Type B pancreatic cell (in vitro differentiated cells): Measurements from ENCODE around the gene PAX9. TPM values are rescaled to one million over a fixed set of nuclear protein-coding genes. Genes with fewer than 3 reads are reported as not detected.
A peak's percentile ranks its signal among the peaks of the same experiment; 100 is the strongest.

Experiments
- DNase-seq: peaks from one replicate; pipeline ENCODE4 v3.0.0; 2021; ENCODE audit warnings: mixed read lengths; ENCODE audit not compliant: unreplicated experiment; ENCODE audit errors: extremely low spot score
- H3K27ac Mint-ChIP-seq: 2 replicates; pipeline ENCODE4 v1.8.0; 2021; ENCODE audit warnings: mild to moderate bottlenecking, mixed read lengths
- H3K27me3 Mint-ChIP-seq: 2 replicates; pipeline ENCODE4 v1.8.0; 2021; ENCODE audit warnings: mixed read lengths
- H3K36me3 Mint-ChIP-seq: 2 replicates; pipeline ENCODE4 v1.8.0; 2021; ENCODE audit warnings: mixed read lengths
- H3K4me1 Mint-ChIP-seq: one replicate; pipeline ENCODE4 v1.8.0; 2021; ENCODE audit warnings: mixed read lengths; ENCODE audit not compliant: unreplicated experiment
- H3K4me3 Mint-ChIP-seq: 2 replicates; pipeline ENCODE4 v1.8.0; 2021; ENCODE audit warnings: mild to moderate bottlenecking, mixed read lengths
- H3K9me3 Mint-ChIP-seq: 2 replicates; pipeline ENCODE4 v1.8.0; 2021; ENCODE audit warnings: mixed read lengths
- long read RNA-seq: library from polyadenylated mRNA; unstranded; transcript quantifications from one replicate; pipeline ENCODE4 v2.0.0, GENCODE V29; 2020
- total RNA-seq: library from RNA; stranded (reverse); gene quantifications from 2 replicates; pipeline ENCODE4 v1.2.1, GENCODE V29; 2021; ENCODE audit warnings: low replicate concordance
- TF ChIP-seq, protein P1 (sequence below): fragments of 200-600 bp; sonication (generic); conservative IDR thresholded peaks from 2 replicates; pipeline ENCODE4 v1.5.0; 2021; ENCODE audit warnings: antibody characterized with exemption, mild to moderate bottlenecking

PAX9 gene
- total RNA-seq = 5.6 and 6.3 TPM in 2 replicates
- long read RNA-seq = 0 reads

DNA sequence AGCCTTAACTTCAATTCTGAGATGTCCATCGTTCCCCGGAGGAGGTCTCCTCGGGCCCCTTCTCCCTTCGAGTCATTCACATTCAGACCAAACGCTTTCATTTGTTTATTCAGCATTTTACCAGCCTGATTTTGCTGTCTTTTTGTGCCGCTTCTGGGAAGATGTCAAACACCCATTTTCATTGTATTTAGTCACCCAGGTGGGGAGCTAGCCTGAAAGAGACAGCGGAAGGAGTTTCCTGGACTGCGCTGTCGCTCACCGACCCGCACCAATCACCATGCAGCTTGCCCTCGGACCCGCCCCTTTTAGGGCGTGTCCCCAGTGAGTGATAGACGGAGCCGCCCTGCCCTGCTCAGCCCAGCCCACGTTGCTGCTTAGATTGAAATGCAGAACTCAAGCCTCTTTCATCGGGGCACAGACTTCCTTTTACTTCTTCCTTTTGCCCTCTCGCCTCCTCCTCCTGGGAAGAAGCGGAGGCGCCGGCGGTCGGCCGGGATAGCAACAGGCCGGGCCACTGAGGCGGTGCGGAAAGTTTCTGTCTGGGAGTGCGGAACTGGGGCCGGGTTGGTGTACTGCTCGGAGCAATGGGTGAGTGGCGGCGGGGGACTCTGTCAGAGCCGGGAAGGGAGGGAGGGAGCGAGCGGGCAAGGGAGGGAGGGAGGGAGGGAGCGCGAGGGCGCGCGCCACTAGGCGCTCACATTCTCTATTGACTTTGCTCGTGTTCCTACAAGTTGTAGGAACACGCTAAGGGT lies at the start of gene PAX9:
Gene PAX9 (plus strand): TSS at position 355 of the 752 bp plus-strand sequence. CDS start 230 bp downstream, at position 585.
- Mint-ChIP-seq H3K4me3 (peak within 1 kb of the TSS; percentile 91), H3K27ac (peak within 1 kb of the TSS; percentile 58), H3K4me1 (peaks cover 31% of the 10 kb centered on the region), H3K36me3 (peaks cover 4% of the 10 kb centered on the region), H3K27me3 (peaks cover 99% of the 10 kb centered on the region), H3K9me3 (no peaks in the 10 kb centered on the region)
- TF ChIP-seq, protein P1, sequence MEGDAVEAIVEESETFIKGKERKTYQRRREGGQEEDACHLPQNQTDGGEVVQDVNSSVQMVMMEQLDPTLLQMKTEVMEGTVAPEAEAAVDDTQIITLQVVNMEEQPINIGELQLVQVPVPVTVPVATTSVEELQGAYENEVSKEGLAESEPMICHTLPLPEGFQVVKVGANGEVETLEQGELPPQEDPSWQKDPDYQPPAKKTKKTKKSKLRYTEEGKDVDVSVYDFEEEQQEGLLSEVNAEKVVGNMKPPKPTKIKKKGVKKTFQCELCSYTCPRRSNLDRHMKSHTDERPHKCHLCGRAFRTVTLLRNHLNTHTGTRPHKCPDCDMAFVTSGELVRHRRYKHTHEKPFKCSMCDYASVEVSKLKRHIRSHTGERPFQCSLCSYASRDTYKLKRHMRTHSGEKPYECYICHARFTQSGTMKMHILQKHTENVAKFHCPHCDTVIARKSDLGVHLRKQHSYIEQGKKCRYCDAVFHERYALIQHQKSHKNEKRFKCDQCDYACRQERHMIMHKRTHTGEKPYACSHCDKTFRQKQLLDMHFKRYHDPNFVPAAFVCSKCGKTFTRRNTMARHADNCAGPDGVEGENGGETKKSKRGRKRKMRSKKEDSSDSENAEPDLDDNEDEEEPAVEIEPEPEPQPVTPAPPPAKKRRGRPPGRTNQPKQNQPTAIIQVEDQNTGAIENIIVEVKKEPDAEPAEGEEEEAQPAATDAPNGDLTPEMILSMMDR = no peak
- DNase-seq = peak; percentile 87

DNA sequence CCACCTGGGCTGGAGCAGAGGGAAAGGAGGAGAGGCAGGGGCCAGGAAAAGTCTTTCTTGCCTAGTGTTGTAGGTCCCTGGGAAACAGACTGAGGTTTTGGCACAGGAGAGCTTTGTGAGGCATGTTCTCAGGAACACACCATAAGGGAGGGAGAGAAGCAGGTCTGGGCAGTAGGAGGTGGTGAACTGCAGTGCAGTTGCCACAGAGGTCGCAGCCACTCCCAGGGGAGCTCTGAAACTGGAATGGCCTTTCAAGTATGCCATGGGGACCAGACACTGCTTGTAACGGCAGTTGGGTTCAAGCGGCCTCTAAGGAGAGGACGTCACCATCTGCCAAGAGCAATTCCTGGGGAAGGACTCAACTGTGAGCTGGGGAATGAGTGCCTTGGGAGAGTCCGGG lies 43.8 kb upstream of the PAX9 start:
- H3K4me1 Mint-ChIP-seq = no peaks in the 10 kb centered on the region
- no peak overlapping the region for H3K4me3 Mint-ChIP-seq
- peaks cover 18% of the 10 kb centered on the region for H3K27me3 Mint-ChIP-seq
- no peak for DNase-seq
- H3K9me3 Mint-ChIP-seq = peaks cover 4% of the 10 kb centered on the region
- no peaks in the 10 kb centered on the region for H3K36me3 Mint-ChIP-seq
- no peak overlapping the region for H3K27ac Mint-ChIP-seq
- TF ChIP-seq, protein P1 = no peak

DNA sequence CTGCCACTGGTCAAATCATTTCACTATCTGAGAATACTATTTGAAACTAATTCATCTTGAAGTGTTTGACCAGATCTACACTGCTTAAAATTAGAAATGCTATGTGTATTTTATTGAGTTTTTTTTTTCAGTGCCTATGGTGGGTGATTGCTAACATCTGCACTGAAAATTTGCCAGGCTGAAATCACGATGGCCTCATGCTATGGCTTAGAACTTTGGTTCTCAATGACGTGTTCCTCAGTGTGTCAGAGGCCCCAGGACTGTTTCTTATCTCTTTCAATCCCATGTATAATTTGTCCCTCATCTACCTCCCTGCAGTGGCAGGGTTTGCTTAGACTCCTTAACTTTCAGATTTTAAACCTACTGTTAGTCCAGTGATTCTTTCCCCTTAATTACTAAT lies 43.0 kb upstream of the PAX9 start:
- peaks cover 4% of the 10 kb centered on the region for H3K9me3 Mint-ChIP-seq

DNA sequence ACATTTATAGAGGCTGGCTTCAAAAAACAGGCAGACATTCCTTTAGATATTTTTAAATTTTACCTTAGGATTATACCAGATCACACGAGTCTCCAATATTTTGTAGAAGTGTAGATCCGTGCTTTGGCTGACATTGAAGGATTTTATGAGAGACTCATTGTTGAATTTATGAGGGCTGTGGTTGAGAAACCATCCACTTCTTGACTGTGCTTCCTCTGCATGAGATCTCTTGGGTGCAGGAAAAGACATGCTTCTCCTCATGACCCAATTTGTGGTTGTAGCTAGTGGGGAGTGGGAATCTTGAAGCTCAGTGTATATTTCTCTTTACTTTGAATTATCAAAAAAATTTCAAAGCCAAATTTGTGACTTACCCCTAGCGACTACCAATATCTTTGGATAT lies 42.5 kb upstream of the PAX9 start:
- no peak overlapping the region for H3K27ac Mint-ChIP-seq
- no peak overlapping the region for H3K4me3 Mint-ChIP-seq
- H3K36me3 Mint-ChIP-seq = no peaks in the 10 kb centered on the region
- peaks cover 4% of the 10 kb centered on the region for H3K9me3 Mint-ChIP-seq
- DNase-seq = no peak
- TF ChIP-seq, protein P1 = no peak
- H3K27me3 Mint-ChIP-seq = peaks cover 25% of the 10 kb centered on the region
- H3K4me1 Mint-ChIP-seq = no peaks in the 10 kb centered on the region

More for the DNA sequence above, 43.0 kb upstream of the PAX9 start:
- H3K27me3 Mint-ChIP-seq = peaks cover 21% of the 10 kb centered on the region
- no peak overlapping the region for H3K4me3 Mint-ChIP-seq
- no peaks in the 10 kb centered on the region for H3K36me3 Mint-ChIP-seq
- H3K4me1 Mint-ChIP-seq = no peaks in the 10 kb centered on the region
- DNase-seq = no peak
- TF ChIP-seq, protein P1 = no peak
- no peak overlapping the region for H3K27ac Mint-ChIP-seq

DNA sequence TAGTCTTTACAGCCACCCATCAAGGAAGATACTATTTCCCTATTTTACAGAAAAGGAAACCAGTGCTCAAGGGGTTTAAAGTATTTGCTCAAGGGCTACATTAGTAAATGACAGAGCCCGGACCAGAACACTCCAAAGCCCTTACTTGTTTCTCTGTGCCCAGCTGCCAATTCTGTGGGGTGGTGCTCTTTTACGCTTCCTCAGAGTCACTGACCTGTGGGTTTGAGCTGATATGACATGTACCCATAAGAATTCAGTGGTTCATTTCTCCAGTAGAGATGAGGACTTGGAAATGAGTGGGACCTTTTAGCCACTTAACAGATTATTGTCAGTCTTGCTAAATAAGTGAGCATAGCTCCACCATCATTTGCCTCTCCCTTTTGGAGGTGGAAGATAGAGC lies 41.8 kb upstream of the PAX9 start:
- H3K4me3 Mint-ChIP-seq = no peak overlapping the region
- H3K9me3 Mint-ChIP-seq = no peaks in the 10 kb centered on the region
- peaks cover 25% of the 10 kb centered on the region for H3K27me3 Mint-ChIP-seq
- TF ChIP-seq, protein P1 = no peak
- no peaks in the 10 kb centered on the region for H3K36me3 Mint-ChIP-seq
- no peak overlapping the region for H3K27ac Mint-ChIP-seq
- no peak for DNase-seq
- no peaks in the 10 kb centered on the region for H3K4me1 Mint-ChIP-seq
